Measurements from ENCODE around the gene BCL11A.

Gene BCL11A

GRCh38 chr2:60552078-60552850 lies 1.2 kb downstream of the BCL11A start:
- peak overlapping the region; percentile 64 for H3K4me3 ChIP-seq (replicated peaks; ENCODE audit: low read depth, low read length)
- no peak for DNase-seq (ENCODE audit: extremely low read depth, low read depth)
- no peak for TF ChIP-seq CTCF (IDR thresholded peaks at IDR 0.05; ENCODE audit: low read depth, low read length, missing control alignments)

GRCh38 chr2:60551240-60552077 lies 2.0 kb downstream of the BCL11A start:
- no peak for TF ChIP-seq CTCF (IDR thresholded peaks at IDR 0.05; ENCODE audit: low read depth, low read length, missing control alignments)
- no peak for DNase-seq (ENCODE audit: extremely low read depth, low read depth)
- H3K4me3 ChIP-seq (replicated peaks; ENCODE audit: low read depth, low read length) = peak overlapping the region; percentile 64

- TF ChIP-seq CTCF (IDR thresholded peaks at IDR 0.05; ENCODE audit: low read depth, low read length, missing control alignments) = no peak
- H3K4me3 ChIP-seq (replicated peaks; ENCODE audit: low read depth, low read length) = peak overlapping the region; percentile 64
- no peak for DNase-seq (ENCODE audit: extremely low read depth, low read depth)
Measured at GRCh38 chr2:60550984-60551239, 2.5 kb downstream of the BCL11A start.

GRCh38 chr2:60550178-60550983 lies 3.1 kb downstream of the BCL11A start:
- DNase-seq (ENCODE audit: extremely low read depth, low read depth) = peak; percentile 74
- peak; percentile 76 for TF ChIP-seq CTCF (IDR thresholded peaks at IDR 0.05; ENCODE audit: low read depth, low read length, missing control alignments)
- peak overlapping the region; percentile 64 for H3K4me3 ChIP-seq (replicated peaks; ENCODE audit: low read depth, low read length)

GRCh38 chr2:60549928-60550177 lies 3.6 kb downstream of the BCL11A start:
- DNase-seq (ENCODE audit: extremely low read depth, low read depth) = no peak
- TF ChIP-seq CTCF (IDR thresholded peaks at IDR 0.05; ENCODE audit: low read depth, low read length, missing control alignments) = no peak
- H3K4me3 ChIP-seq (replicated peaks; ENCODE audit: low read depth, low read length) = peak overlapping the region; percentile 64

- peak overlapping the region; percentile 64 for H3K4me3 ChIP-seq (replicated peaks; ENCODE audit: low read depth, low read length)
- no peak for TF ChIP-seq CTCF (IDR thresholded peaks at IDR 0.05; ENCODE audit: low read depth, low read length, missing control alignments)
- DNase-seq (ENCODE audit: extremely low read depth, low read depth) = no peak
Measured at GRCh38 chr2:60549238-60549927, 4.1 kb downstream of the BCL11A start.
